Effector CD8-positive, alpha-beta T cell (primary cell): ENCODE measurements around the gene PIK3R6.

Experiments used
- DNase-seq: peaks from one replicate; lab custom pipeline; 2025; lab: John Stamatoyannopoulos, UW
- total RNA-seq, 4 experiments: gene quantifications; one replicate each; lab custom pipeline; 2026; lab: John Stamatoyannopoulos, UW

Gene PIK3R6
- 0.18 to 2.4 (median 1.2) reads per million in 4 experiments for total RNA-seq

- DNase-seq: no peak
Measured at GRCh38 chr17:8867361-8867981, at the start of gene PIK3R6. Gene PIK3R6, minus strand, starts transcription at chr17:8867674. Its CDS starts 17,880 bp downstream, at chr17:8849794.

GRCh38 chr17:8916466-8916865, 49.0 kb upstream of the PIK3R6 start:
- DNase-seq: no peak

- DNase-seq: no peak
Measured at GRCh38 chr17:8914554-8914953, 47.1 kb upstream of the PIK3R6 start.

GRCh38 chr17:8913879-8914278, 46.4 kb upstream of the PIK3R6 start:
- DNase-seq: no peak

GRCh38 chr17:8913091-8913490, 45.6 kb upstream of the PIK3R6 start:
- no peak for DNase-seq

- no peak for DNase-seq
Measured at GRCh38 chr17:8912084-8912981, 44.9 kb upstream of the PIK3R6 start.

- DNase-seq: no peak
Measured at GRCh38 chr17:8910969-8911604, 43.6 kb upstream of the PIK3R6 start.

- DNase-seq: no peak
Measured at GRCh38 chr17:8909586-8910270, 42.3 kb upstream of the PIK3R6 start.

GRCh38 chr17:8905331-8905730, 37.9 kb upstream of the PIK3R6 start:
- no peak for DNase-seq

GRCh38 chr17:8904686-8905085, 37.2 kb upstream of the PIK3R6 start:
- DNase-seq: no peak

- DNase-seq: no peak
Measured at GRCh38 chr17:8904201-8904600, 36.7 kb upstream of the PIK3R6 start.

GRCh38 chr17:8900626-8901585, 33.4 kb upstream of the PIK3R6 start:
- no peak for DNase-seq

- DNase-seq: no peak
Measured at GRCh38 chr17:8900207-8900606, 32.7 kb upstream of the PIK3R6 start.

GRCh38 chr17:8898636-8899035, 31.2 kb upstream of the PIK3R6 start:
- DNase-seq: no peak

- DNase-seq: no peak
Measured at GRCh38 chr17:8898126-8898525, 30.7 kb upstream of the PIK3R6 start.

- DNase-seq: no peak
Measured at GRCh38 chr17:8896641-8897635, 29.5 kb upstream of the PIK3R6 start.

GRCh38 chr17:8896087-8896486, 28.6 kb upstream of the PIK3R6 start:
- DNase-seq: no peak

GRCh38 chr17:8894673-8895578, 27.5 kb upstream of the PIK3R6 start:
- DNase-seq: peak; percentile 19
